ENCODE results near the gene SFT2D2.

GRCh38 chr1:168178638-168179437 is 47.0 kb upstream of the SFT2D2 start, which contains the start of gene TIPRL:
- TF ChIP-seq YY1 (IDR thresholded peaks at IDR 0.05; ENCODE audit: insufficient read depth, insufficient read length), result no peak
- TF ChIP-seq SUZ12 (IDR thresholded peaks at IDR 0.05; ENCODE audit: extremely low read depth, insufficient read depth, insufficient read length), result no peak
